GM13976 (cell line): ENCODE results near the gene RIT2.

Source experiments
- DNase-seq: peaks from one replicate; pipeline ENCODE4 v3.0.0; 2012; ENCODE audit warnings: low spot score
- CTCF ChIP-seq: IDR thresholded peaks from 2 replicates; pipeline ENCODE4 v1.5.1; 2012; ENCODE audit warnings: borderline replicate concordance, mild to moderate bottlenecking; ENCODE audit not compliant: insufficient read depth; ENCODE audit errors: extremely low read depth, missing control alignments, control extremely low read depth
- in situ Hi-C: fragments of 300-500 bp; cut with MboI; formaldehyde crosslinking; loops from one replicate; pipeline ENCODE4 v1.12.0; 2022; ENCODE audit warnings: low sequenced_read_pairs, mixed read lengths, inconsistent platforms; ENCODE audit not compliant: unreplicated experiment

RIT2 gene

GRCh38 chr18:42839408-42839807, 276.1 kb downstream of the RIT2 start:
- in situ Hi-C loops: no loop called here
- TF ChIP-seq CTCF: no peak

GRCh38 chr18:42838546-42839145, 276.8 kb downstream of the RIT2 start:
- in situ Hi-C loops: no loop called here
- TF ChIP-seq CTCF: no peak
- no peak for DNase-seq

More at GRCh38 chr18:42839408-42839807, 276.1 kb downstream of the RIT2 start:
- no peak for DNase-seq

GRCh38 chr18:42830936-42831335, 284.5 kb downstream of the RIT2 start:
- DNase-seq: no peak
- TF ChIP-seq CTCF: no peak
- in situ Hi-C loops: no loop called here

- in situ Hi-C loops: no loop called here
- no peak for TF ChIP-seq CTCF
- DNase-seq: no peak
Observed at GRCh38 chr18:42828881-42829280, 286.6 kb downstream of the RIT2 start.

GRCh38 chr18:42824178-42824577, 291.3 kb downstream of the RIT2 start:
- no peak for TF ChIP-seq CTCF
- in situ Hi-C loops: no loop called here
- DNase-seq: no peak

GRCh38 chr18:42822711-42823110, 292.8 kb downstream of the RIT2 start:
- DNase-seq: no peak
- TF ChIP-seq CTCF: no peak
- in situ Hi-C loops: no loop called here

- DNase-seq: no peak
- in situ Hi-C loops: no loop called here
- TF ChIP-seq CTCF: no peak
Observed at GRCh38 chr18:42821492-42821891, 294.0 kb downstream of the RIT2 start.
